MM.1S (cell line): ENCODE measurements around the gene DNAJC18.

Experiments
- CTCF ChIP-seq: fragments of 300-600 bp; sonication (generic); IDR thresholded peaks from 2 replicates; pipeline ENCODE4 v1.5.1; 2016; ENCODE audit warnings: antibody characterized with exemption, low read length, mixed read lengths
- EZH2 ChIP-seq: fragments of 300-600 bp; sonication (generic); optimal IDR thresholded peaks from 2 replicates; pipeline ENCODE3; 2017; ENCODE audit warnings: low read depth, mild to moderate bottlenecking, antibody characterized with exemption, low read length, mixed read lengths

GRCh38 chr5:139406963-139407362, 32.4 kb downstream of the DNAJC18 start:
- TF ChIP-seq CTCF (no peak), EZH2 (no peak)
